CD4-positive, alpha-beta T cell treated with Interferon alpha-2 for 1 hour (primary cell): ENCODE measurements around the gene RNF125.
"Not testable (repeated sequence)": the region's sequence is repeated elsewhere in the genome, so short reads cannot be mapped to it uniquely, and the experiment has no call there.

Experiments
- DNase-seq, 2 donors: peaks; one replicate each; pipeline ENCODE4 v3.0.0-alpha.2; 2020 to 2022

The RNF125 gene

GRCh38 chr18:32026491-32027086, 8.0 kb downstream of the RNF125 start:
- no peak for DNase-seq

DNA sequence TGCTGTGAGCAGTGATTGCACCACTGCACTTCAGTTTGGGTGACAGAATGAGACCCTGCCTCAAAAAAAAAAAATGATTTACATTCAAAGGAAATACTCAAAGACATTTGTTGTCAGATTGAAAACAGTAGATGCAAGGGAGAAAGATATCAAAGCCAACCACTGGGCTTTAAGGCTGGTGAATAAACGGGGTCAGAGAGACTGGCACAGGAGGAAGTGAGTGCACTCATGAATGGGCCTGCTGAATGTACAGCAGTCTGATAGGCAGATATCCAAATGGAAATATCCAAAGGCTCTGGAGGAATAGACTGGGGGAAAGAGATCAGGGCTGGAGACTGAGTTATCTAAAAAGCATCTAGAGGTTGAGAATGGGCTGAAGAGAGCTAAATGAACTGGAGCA, 10.9 kb downstream of the RNF125 start:
- DNase-seq, result no peak

- no peak for DNase-seq
Measured at GRCh38 chr18:32032609-32033008, 14.0 kb downstream of the RNF125 start.

DNA sequence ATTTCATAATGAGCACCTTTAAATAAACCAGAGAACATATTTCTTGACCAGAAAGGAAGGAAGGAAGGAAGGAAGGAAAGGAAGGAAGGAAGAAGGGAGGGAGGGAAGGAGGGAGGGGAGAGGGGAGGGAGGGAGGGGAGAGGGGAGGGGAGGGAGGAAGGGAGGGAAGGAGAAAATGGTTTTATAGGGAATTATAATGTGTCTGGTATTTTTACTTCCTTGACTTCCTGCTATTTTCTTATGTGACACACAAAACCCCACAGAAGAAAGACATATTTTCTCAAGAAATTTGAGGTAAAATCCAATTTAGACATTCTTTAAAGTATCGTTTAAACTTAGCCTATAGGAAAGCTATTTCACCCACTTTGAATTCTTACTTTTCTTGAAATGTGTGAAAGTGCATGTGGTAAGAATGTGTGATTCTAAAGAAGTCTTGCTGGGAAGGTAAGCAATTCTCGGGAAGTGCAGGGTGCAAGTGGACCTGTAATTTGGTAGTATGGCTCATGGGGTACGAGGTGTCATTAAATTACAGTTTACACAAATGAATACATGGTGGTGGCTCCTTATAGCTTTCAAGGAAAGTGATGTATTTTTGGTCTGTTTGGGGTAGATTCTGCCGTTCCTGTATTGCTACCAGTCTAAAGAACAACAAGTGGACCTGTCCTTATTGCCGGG, 18.0 kb downstream of the RNF125 start:
- DNase-seq, result no peak

- DNase-seq, result no peak
Measured at GRCh38 chr18:32037616-32038015, 19.0 kb downstream of the RNF125 start.

DNA sequence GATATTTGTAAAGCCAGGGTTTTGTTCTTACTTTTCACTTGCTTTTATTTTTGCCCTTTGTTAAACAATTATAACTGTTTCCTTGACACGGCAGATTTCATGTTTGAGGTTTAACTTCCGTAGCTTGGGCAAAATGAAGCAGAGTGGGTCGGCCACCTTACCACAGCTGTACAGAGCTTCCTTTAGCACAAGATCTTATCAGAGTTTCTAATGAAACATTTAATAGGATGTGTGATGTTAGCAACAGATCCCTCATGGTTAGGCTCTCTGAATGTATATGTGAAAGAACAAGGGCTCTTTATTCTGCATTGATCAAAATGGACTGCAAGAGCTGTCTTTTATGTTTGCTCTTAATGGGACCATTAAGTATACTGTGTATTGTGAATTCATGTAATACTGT, 22.3 kb downstream of the RNF125 start:
- peak; percentile 20 to 74 for DNase-seq

GRCh38 chr18:32042337-32042736, 23.7 kb downstream of the RNF125 start:
- DNase-seq, result no peak

GRCh38 chr18:32048507-32049091, 30.0 kb downstream of the RNF125 start:
- DNase-seq, result peak; percentile 19 to 33

DNA sequence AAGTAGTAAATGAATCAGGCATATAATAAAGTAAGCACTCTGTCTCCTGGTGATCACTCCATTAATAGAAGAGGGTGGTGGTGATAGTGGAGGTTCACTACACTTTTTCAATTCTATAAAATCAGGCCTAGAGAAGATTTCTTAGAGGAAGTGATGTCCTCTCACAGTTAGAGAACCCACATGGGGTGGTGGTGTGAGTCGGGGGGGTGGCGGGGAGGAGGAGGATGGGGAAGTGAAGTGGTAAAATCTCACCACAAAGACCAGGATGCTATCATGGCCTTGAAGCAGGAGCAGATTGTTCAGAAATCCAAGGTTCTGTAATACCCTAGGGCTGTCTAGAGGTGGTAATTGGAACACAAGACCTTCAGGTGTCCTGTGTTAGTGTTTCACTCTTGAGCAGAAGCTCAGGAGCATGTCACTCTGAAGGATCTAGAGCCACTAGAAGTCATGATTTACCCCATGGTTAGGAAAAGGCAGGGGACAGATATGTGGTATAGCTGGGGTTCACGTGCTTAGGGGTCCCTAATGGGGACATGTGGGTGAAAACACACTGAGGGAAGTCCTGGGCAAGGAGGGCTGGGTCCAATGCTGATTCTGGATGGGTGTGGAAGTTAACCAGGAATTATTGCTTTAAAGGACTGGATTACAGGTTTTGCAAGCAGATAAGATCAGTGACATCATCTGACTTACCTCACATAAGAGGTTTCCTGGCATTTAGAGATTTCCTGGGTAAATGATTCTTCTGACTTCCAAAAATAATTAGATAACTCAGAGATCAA, 31.0 kb downstream of the RNF125 start:
- DNase-seq, result peak; percentile 64 to 66

GRCh38 chr18:32056613-32057358, 38.2 kb downstream of the RNF125 start:
- DNase-seq, result no peak

- no peak for DNase-seq
Measured at GRCh38 chr18:32057624-32058165, 39.1 kb downstream of the RNF125 start.

DNA sequence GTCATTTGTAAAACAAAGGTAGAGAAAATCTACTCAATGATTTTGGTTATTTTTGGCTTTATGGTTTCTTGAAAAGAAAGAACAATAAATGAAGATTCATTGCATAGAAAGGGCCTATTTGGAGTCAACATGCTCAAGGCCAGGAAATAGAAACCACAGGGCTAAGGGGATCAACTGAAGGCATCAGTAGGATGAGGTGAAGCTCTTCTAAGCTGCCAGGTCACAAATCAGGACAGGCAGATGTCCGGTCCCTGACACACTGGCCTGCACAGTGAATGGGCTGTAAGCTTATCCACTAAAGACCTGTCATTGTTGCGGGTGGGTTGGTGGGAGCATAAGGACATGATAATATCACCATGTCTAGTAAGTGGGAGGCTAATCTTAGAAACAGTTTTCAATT, 41.4 kb downstream of the RNF125 start:
- peak in 1 of 2 donors; percentile 24 for DNase-seq

- DNase-seq, result no peak
Measured at GRCh38 chr18:32067375-32068167, 48.9 kb downstream of the RNF125 start.

DNA sequence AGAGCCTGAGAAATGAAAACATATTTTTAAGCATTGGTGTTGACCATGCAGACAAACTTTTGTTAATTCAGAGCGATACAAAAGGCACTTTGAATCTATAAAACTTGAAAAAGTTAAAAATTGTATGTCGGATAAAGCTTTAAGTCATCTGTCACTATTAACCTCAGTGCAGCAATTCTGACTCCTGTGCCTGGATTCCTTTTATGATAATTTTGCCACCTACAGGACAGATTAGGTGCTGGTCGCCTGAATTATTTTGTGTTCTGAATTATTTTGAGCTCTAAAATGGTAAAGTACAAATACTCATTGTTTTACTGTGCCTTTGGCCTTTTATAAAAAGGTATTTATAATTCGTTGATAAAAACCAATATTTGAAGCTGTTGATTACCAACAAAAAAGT, 53.7 kb downstream of the RNF125 start:
- peak; percentile 22 to 61 for DNase-seq

DNA sequence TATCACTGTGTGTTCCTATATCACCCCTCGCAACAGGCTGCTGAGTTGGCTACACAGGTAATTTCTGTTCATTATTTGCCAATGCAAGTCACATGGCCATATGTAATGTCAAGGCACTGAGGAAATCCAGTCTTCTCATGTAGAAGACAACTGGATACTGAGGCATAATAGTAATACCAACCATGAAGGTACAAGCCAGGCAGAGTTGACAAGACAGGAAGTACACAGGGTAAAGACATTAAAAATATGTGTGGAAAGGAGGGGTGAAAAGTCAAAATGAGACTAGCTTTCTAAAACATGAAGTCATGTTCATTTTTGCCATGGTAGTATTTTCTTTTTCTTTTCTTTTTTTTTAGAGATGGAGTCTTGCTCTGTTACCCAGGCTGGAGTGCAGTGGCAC, 55.6 kb downstream of the RNF125 start:
- DNase-seq, result no peak

- DNase-seq, result no peak
Measured at GRCh38 chr18:32078845-32079244, 60.2 kb downstream of the RNF125 start.

DNA sequence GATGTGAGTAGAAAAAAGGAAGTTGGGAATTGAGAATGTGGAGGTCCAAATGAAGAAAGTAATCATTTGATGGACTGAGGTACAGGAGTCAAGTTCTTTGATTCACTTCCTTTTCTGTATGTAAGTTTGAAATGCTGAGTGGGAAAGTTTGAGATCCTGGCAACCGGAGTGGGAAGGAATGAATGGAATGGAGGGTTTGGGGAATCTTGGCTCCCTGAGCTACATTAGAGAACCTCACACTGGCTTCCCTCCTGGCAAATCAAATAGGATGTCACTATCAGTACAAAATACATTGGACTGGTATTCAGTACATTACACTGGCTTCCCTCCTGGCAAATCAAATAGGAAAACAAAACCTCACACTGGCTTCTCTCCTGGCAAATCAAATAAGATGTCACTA, 63.3 kb downstream of the RNF125 start:
- DNase-seq, result no peak

- no peak for DNase-seq
Measured at GRCh38 chr18:32083781-32084180, 65.2 kb downstream of the RNF125 start.

- DNase-seq, result peak in 1 of 2 donors; percentile 25
Measured at GRCh38 chr18:32086881-32087280, 68.3 kb downstream of the RNF125 start.

- DNase-seq, result not testable (repeated sequence)
Measured at GRCh38 chr18:32090831-32091230, 72.2 kb downstream of the RNF125 start.

GRCh38 chr18:32091325-32091723, 72.7 kb downstream of the RNF125 start:
- DNase-seq, result no peak
